Loucy (cell line): ENCODE data around the gene SP3.

ENCODE experiments used
- H2AFZ ChIP-seq: fragments of 200-600 bp; sonication (generic); 2 replicates; pipeline ENCODE4 v1.6.0; 2016; ENCODE audit warnings: antibody characterized with exemption, mild to moderate bottlenecking, low read length, moderate library complexity
- H3F3A ChIP-seq: fragments of 200-600 bp; 2 replicates; pipeline ENCODE4 v1.6.0; 2016; ENCODE audit warnings: antibody characterized with exemption, low read depth, mild to moderate bottlenecking
- H3K27me3 ChIP-seq: fragments of 200-600 bp; sonication (generic); 2 replicates; pipeline ENCODE4 v1.6.1; 2014; ENCODE audit warnings: low read length, mild to moderate bottlenecking; ENCODE audit not compliant: insufficient read depth, poor library complexity, severe bottlenecking
- H3K36me3 ChIP-seq: fragments of 200-600 bp; sonication (generic); 2 replicates; pipeline ENCODE4 v1.6.1; 2016; ENCODE audit warnings: low read length; ENCODE audit not compliant: insufficient read depth
- H3K4me1 ChIP-seq: fragments of 200-600 bp; sonication (generic); 2 replicates; pipeline ENCODE4 v1.5.1; 2014; ENCODE audit warnings: low read length, mild to moderate bottlenecking; ENCODE audit not compliant: insufficient read depth, poor library complexity, severe bottlenecking
- H3K4me2 ChIP-seq: fragments of 200-600 bp; sonication (generic); 2 replicates; pipeline ENCODE4 v1.6.0; 2014; ENCODE audit warnings: antibody characterized with exemption, low read length, low read depth, mild to moderate bottlenecking; ENCODE audit not compliant: poor library complexity, severe bottlenecking
- H3K4me3 ChIP-seq: fragments of 200-600 bp; sonication (generic); 2 replicates; pipeline ENCODE4 v1.5.1; 2014; ENCODE audit warnings: low read length, mild to moderate bottlenecking, mixed read lengths; ENCODE audit not compliant: poor library complexity, severe bottlenecking
- H3K79me2 ChIP-seq: fragments of 200-600 bp; sonication (generic); 2 replicates; pipeline ENCODE4 v1.6.1; 2014; ENCODE audit warnings: low read length; ENCODE audit not compliant: insufficient read depth
- H3K9ac ChIP-seq: fragments of 200-600 bp; sonication (generic); 2 replicates; pipeline ENCODE4 v1.6.0; 2014; ENCODE audit warnings: mild to moderate bottlenecking, low read depth, low read length, moderate library complexity; ENCODE audit not compliant: poor library complexity, severe bottlenecking
- H3K9me2 ChIP-seq: fragments of 200-600 bp; sonication (generic); replicated peaks from 2 replicates; pipeline ENCODE4 v1.6.1; 2016; ENCODE audit warnings: low read depth, low read length, mixed read lengths
- H3K9me3 ChIP-seq: fragments of 200-600 bp; sonication (generic); 2 replicates; pipeline ENCODE4 v1.6.1; 2014; ENCODE audit warnings: mild to moderate bottlenecking, antibody characterized with exemption, low read length, low read depth; ENCODE audit not compliant: insufficient read depth
- H4K20me1 ChIP-seq: fragments of 200-600 bp; sonication (generic); 2 replicates; pipeline ENCODE4 v1.6.0; 2014; ENCODE audit warnings: antibody characterized with exemption, low read length, mild to moderate bottlenecking; ENCODE audit not compliant: insufficient read depth, poor library complexity, severe bottlenecking
- CTCF ChIP-seq: fragments of 200-600 bp; sonication (generic); conservative IDR thresholded peaks from 2 replicates; pipeline ENCODE4 v1.5.1; 2014; ENCODE audit warnings: mild to moderate bottlenecking, antibody characterized with exemption, low read length
- EZH2phosphoT487 ChIP-seq: fragments of 200-600 bp; IDR thresholded peaks from 2 replicates; pipeline ENCODE4 v1.6.1; 2018; ENCODE audit warnings: antibody characterized with exemption, mild to moderate bottlenecking, moderate library complexity, borderline replicate concordance

SP3 gene

GRCh38 chr2:174011173-174011572 lies 46.0 kb upstream of the SP3 start:
- Histone ChIP-seq H3K79me2 (no peaks in the 10 kb centered on the region), H3K9me3 (no peaks in the 10 kb centered on the region), H3K36me3 (no peaks in the 10 kb centered on the region), H3K27me3 (no peaks in the 10 kb centered on the region), H3K4me3 (no peak overlapping the region), H3K4me2 (no peak overlapping the region), H3F3A (no peaks in the 10 kb centered on the region), H2AFZ (no peak overlapping the region), H4K20me1 (no peaks in the 10 kb centered on the region), H3K9me2 (no peaks in the 10 kb centered on the region), H3K9ac (no peak overlapping the region), H3K4me1 (no peaks in the 10 kb centered on the region)
- TF ChIP-seq EZH2phosphoT487 (no peak), CTCF (no peak)

- Histone ChIP-seq H3K9ac (no peak overlapping the region), H3K36me3 (no peaks in the 10 kb centered on the region), H3K4me3 (no peak overlapping the region), H4K20me1 (no peaks in the 10 kb centered on the region), H3K9me2 (no peaks in the 10 kb centered on the region), H3F3A (no peaks in the 10 kb centered on the region), H3K79me2 (no peaks in the 10 kb centered on the region), H3K4me1 (no peaks in the 10 kb centered on the region), H3K4me2 (no peak overlapping the region), H3K27me3 (no peaks in the 10 kb centered on the region), H3K9me3 (no peaks in the 10 kb centered on the region), H2AFZ (no peak overlapping the region)
- TF ChIP-seq EZH2phosphoT487 (no peak), CTCF (no peak)
Measured at GRCh38 chr2:174009488-174010223, 44.5 kb upstream of the SP3 start.

- H3K4me3 ChIP-seq = no peak overlapping the region
- H3K9me3 ChIP-seq = no peaks in the 10 kb centered on the region
- no peaks in the 10 kb centered on the region for H3K9me2 ChIP-seq
- no peak overlapping the region for H3K9ac ChIP-seq
- H3K27me3 ChIP-seq = no peaks in the 10 kb centered on the region
- no peak for TF ChIP-seq EZH2phosphoT487
- TF ChIP-seq CTCF = no peak
- no peaks in the 10 kb centered on the region for H3F3A ChIP-seq
- no peaks in the 10 kb centered on the region for H3K4me1 ChIP-seq
- H3K79me2 ChIP-seq = no peaks in the 10 kb centered on the region
- no peak overlapping the region for H3K4me2 ChIP-seq
- no peaks in the 10 kb centered on the region for H4K20me1 ChIP-seq
- H3K36me3 ChIP-seq = no peaks in the 10 kb centered on the region
- no peak overlapping the region for H2AFZ ChIP-seq
Measured at GRCh38 chr2:174008720-174009119, 43.5 kb upstream of the SP3 start.
